Neural cell (in vitro differentiated cells): ENCODE measurements around the gene COA7.

Experiments used
- EZH2 ChIP-seq: fragments of 200-600, 300-800 bp; shearing (Covaris generic), sonication (generic); IDR thresholded peaks from 2 replicates; pipeline ENCODE4 v1.6.1; 2014; ENCODE audit warnings: antibody characterized with exemption, low read length, borderline replicate concordance, mild to moderate bottlenecking; ENCODE audit not compliant: insufficient read depth, poor library complexity, severe bottlenecking
- POLR2AphosphoS5 ChIP-seq: IDR thresholded peaks from 2 replicates; pipeline ENCODE4 v1.6.1; 2012
- RAD21 ChIP-seq: fragments of 450-650 bp; conservative IDR thresholded peaks from 2 replicates; pipeline ENCODE4 v1.6.1; 2014; ENCODE audit warnings: antibody characterized with exemption, mild to moderate bottlenecking, moderate library complexity
- TF ChIP-seq, protein P1 (sequence below): IDR thresholded peaks from 2 replicates; pipeline ENCODE4 v1.6.1; 2012; ENCODE audit warnings: borderline replicate concordance
- TF ChIP-seq, protein P2 (sequence below): fragments of 450-650 bp; IDR thresholded peaks from 2 replicates; pipeline ENCODE4 v1.5.1; 2014; ENCODE audit warnings: antibody characterized with exemption, mild to moderate bottlenecking, moderate library complexity; ENCODE audit not compliant: poor library complexity, severe bottlenecking

DNA sequence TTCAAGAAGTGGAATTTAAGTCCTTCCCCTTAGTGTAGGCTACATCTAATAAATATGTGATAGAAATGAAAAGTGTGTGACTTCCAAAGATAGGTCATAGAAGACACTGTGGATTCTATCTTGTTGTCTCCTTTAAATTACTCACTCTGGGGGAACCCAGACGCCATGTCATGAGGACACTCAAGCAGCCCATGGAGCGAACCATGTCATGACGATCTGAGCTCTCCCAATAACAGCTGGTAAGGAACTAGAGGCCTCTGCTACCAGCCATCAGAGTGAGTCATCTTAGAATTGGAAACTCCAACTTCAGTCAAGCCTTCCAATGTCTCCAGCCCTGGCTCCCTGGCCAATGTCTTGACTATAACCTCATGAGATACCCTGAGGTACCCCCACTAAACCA lies 6.3 kb downstream of the COA7 start:
- TF ChIP-seq, protein P1, sequence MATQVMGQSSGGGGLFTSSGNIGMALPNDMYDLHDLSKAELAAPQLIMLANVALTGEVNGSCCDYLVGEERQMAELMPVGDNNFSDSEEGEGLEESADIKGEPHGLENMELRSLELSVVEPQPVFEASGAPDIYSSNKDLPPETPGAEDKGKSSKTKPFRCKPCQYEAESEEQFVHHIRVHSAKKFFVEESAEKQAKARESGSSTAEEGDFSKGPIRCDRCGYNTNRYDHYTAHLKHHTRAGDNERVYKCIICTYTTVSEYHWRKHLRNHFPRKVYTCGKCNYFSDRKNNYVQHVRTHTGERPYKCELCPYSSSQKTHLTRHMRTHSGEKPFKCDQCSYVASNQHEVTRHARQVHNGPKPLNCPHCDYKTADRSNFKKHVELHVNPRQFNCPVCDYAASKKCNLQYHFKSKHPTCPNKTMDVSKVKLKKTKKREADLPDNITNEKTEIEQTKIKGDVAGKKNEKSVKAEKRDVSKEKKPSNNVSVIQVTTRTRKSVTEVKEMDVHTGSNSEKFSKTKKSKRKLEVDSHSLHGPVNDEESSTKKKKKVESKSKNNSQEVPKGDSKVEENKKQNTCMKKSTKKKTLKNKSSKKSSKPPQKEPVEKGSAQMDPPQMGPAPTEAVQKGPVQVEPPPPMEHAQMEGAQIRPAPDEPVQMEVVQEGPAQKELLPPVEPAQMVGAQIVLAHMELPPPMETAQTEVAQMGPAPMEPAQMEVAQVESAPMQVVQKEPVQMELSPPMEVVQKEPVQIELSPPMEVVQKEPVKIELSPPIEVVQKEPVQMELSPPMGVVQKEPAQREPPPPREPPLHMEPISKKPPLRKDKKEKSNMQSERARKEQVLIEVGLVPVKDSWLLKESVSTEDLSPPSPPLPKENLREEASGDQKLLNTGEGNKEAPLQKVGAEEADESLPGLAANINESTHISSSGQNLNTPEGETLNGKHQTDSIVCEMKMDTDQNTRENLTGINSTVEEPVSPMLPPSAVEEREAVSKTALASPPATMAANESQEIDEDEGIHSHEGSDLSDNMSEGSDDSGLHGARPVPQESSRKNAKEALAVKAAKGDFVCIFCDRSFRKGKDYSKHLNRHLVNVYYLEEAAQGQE, result no peak
- no peak for TF ChIP-seq POLR2AphosphoS5
- TF ChIP-seq, protein P2, sequence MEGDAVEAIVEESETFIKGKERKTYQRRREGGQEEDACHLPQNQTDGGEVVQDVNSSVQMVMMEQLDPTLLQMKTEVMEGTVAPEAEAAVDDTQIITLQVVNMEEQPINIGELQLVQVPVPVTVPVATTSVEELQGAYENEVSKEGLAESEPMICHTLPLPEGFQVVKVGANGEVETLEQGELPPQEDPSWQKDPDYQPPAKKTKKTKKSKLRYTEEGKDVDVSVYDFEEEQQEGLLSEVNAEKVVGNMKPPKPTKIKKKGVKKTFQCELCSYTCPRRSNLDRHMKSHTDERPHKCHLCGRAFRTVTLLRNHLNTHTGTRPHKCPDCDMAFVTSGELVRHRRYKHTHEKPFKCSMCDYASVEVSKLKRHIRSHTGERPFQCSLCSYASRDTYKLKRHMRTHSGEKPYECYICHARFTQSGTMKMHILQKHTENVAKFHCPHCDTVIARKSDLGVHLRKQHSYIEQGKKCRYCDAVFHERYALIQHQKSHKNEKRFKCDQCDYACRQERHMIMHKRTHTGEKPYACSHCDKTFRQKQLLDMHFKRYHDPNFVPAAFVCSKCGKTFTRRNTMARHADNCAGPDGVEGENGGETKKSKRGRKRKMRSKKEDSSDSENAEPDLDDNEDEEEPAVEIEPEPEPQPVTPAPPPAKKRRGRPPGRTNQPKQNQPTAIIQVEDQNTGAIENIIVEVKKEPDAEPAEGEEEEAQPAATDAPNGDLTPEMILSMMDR, result no peak
- no peak for TF ChIP-seq EZH2
- TF ChIP-seq RAD21, result no peak
